HG02870 (cell line): ENCODE measurements around the gene COMMD7.

ENCODE experiments used
- ATAC-seq: cut with Tn5 transposase; IDR thresholded peaks from one replicate; pipeline ENCODE4 v1.9.1; 2021; ENCODE audit warnings: mild to moderate bottlenecking, moderate library complexity; ENCODE audit not compliant: unreplicated experiment

The COMMD7 gene

DNA sequence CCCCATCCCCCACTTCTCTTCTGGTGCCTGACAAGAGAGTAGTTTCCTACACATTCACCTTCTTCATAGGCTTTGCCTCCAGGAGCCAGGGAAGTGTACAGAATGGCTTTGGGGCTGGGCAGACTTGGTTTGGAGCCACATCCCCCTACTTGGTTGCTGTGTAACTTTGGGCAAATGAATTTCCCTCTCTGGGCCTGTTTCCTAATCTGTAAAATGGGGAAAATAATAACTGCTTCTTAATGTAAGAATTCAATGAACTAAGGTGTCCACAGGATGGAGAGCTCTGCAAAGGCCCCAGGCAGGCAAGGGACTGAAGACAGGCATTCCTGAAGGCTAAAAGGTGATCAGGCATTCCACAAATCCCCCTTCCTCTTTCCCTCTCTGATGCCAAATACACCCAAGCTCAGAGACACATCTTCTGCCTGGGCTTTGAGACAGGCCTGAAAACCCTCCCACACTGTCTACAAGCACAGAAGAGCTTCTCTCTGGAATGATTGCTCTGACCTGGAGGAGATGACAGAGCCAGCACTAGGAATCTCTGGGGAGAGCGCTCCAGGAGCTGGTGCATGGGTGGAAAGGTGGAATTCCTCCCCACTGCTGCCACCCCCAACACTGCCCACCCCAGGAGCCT, 62.6 kb downstream of the COMMD7 start:
- no peak for ATAC-seq

DNA sequence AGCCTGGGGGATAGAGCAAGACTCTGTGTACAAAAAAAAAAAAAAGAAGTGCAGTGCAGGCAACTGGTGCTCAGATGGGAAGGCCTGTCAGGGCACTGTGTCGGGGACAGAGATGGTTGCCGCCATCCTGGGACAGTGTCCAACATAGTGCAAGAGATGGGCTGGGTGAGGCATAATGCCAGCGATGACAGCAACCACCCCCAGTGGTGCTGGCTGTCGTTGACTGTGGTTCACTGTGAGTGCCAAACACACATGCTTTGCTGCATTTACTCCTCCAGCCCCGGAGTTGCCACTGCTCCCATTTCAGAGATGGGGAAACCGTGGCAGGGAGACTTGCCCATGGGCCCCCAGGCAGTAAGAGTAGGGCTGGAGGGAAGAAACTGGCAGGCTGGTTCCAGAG, 64.3 kb downstream of the COMMD7 start:
- ATAC-seq, result no peak

DNA sequence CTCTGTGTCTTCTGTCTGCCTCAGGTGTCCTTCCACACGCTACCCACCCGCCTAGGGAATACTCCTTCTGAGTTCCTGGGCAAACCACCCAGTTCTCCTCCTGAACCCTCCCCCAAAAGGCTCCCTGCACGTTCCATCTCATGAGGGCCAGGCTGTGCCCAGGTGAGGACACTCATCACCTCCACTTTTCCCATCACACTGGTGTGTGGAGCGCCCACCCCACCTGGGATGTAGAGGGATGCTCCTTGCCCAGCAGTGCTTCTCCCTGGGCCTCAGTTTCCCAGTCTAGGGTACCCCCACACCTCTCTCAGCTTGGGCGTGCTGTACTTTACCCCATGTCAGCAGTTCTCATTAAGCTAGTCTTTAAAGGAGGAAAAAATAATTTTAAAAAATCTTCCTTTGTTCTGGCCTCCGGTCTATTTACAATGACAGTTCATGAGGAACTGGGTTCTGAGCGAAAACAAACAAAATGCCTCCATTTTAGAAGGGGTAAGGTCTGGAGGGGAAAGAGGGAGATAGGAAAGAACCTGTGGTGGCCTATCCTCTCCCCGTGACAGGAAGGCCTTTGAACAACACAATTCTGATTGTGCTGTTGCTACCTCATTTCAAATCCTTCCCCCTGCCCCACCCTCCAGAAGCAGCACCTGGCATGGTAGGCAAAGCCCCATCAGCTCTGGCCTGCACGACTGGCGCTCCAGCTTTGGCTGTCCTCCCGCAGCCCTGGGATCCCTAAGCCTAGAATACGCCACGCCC, 67.9 kb downstream of the COMMD7 start:
- ATAC-seq, result no peak

DNA sequence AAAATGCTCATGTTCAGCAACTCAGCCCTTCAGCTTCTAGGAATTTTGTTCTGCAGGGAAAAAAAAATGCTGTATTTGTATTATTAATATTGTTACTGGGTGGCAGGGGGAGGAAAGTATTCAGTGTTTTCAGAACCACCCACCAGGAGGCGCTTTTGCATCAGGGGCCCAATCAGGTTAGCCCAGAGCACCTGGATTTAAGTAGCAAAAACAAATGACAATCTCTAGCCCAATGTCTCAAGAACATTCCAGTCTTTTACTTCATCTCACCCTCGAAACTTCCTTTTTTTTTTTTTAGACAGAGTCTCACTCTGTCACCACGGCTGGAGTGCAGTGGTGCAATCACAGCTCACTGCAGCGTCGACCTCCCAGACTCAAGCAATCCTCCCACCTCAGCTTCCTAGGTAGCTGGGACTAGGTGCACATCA, 68.9 kb downstream of the COMMD7 start:
- no peak for ATAC-seq

DNA sequence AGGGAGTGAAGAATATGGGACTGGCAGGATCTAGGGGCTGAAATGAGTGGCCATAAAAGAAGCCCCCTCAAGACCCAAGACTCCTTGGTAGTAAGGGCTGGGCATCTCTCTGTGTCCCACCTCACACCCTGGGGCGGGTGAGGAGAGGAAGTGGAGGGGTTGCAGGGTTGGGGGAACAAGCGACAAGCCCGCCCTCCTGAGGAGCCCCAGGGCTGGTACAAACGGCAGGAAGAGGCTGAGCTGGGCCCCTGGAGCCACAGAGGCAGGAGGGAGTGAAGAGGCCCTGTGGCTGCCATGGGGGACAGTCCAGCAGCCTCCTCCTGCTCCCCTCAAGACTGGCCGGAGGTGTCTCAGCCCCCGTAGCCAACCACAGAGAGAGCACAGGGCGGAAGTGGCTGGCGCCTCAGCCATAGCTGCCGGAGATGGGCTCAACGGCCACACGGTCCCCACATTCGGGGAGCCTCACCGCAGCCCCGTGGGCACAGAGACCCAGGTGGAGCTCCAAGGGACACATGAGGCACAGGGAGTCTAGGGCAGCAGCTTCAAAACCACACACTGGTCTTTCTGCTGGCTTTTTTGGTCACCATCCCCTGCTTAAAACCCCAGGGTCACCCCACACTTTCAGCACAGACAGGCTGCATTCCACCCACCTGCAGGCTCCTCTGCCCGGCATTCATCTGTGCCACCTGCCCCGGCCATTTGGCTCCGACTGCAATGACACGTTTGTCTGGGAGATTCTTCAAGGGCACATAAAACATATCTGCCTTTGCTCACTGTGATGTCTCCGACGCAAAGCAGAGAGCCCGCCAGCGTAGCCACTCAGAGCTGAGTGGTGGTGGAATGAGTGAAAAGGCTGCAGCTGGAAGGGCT, 70.0 kb downstream of the COMMD7 start:
- no peak for ATAC-seq

DNA sequence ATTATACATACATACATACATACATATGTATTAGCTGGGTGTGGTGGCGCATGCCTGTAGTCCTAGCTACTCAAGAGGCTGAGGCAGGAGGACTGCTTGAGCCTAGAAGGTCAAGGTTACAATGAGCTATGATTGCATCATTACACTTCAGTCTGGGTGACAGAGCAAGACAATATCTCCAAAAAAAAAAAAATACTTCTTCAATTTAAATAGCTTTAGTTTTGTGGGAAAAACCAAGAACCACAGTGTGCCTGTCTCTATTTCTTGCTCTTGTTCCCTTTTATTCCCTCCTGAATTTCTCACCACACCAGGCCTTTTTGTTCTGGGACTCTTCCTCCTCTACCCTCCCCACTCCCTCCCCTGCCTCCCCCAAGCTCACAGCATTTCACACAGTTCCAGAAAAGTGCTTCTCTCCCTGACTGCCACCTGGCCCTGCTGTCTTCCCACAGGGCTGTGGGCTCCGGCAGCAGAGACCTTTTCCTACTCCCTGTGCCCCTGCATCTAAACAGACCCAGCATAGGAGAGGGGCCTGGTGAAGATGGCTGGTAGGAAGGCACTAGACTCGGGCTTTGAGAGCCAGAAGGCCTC, 70.8 kb downstream of the COMMD7 start:
- ATAC-seq, result no peak

DNA sequence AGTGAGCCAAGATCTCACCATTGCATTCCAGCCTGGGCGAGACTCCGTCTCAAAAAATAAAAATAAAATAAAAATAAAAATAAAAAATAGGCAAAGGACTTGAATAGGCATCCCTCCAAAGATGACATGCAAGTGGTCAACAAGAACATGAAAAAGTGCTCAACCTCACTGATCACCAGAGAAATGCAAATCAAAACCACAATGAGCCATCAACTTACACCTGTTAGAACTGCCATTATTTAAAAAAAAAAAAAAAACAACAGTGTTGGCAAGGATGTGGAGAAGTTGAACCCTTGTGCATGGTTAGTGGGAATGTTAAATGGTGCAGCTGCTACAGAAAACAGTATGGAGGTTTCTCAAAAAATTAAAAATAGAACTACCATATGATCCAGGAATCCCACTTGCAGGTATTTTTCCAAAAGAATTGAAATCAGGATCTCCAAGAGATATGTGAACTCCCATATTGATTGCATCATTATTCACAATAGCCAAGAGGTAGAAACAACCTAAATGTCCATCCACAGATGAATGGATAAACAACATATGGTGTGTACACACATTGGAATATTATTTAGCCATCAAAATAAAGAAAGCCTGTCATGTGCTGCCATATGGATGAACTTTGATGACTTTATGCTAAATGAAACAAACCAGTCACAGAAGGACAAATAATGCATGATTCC, 72.4 kb downstream of the COMMD7 start:
- ATAC-seq, result no peak

DNA sequence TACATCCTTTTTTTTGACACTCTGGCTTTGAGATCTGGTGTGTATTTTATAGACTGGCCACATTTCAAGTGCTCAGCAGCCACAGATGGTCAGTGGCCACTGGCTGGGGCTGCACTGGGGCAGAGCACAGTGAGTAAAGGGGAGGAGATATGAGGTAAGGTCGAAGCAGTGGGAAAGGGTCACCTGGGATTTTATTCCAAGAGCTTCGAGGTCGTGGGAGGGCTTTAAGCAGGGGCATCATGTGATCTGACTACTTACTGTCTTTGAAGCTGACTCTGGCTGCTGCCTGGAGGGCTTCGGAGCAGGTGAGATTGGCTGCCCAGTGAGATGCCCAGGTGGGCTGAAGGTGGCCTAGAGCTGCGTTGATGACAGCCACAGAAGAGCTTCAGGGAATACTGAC, 76.2 kb downstream of the COMMD7 start:
- no peak for ATAC-seq

DNA sequence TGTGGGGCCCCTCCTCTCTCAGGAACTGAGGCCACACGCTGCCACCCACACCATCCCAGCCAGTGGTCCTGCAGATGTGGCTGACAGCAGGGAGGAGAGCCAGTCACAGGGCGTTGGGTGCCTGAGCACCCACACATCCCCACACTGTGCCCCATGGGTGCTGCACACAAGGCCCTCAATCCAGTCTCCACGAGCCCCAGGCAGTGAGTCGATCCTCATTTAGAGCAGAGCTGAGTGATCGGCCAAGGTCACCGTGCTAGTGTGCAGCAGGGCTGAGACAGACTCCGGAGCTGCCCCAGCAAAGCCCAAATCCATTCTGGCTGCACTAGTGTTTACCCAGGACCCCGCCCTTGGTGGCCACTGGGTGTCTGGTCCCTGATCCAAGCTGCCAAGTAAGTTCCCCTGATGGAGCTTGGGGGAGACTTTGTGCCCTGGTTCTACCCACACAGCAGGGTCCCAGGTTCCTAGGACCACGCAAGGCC, 78.5 kb downstream of the COMMD7 start:
- ATAC-seq, result no peak

DNA sequence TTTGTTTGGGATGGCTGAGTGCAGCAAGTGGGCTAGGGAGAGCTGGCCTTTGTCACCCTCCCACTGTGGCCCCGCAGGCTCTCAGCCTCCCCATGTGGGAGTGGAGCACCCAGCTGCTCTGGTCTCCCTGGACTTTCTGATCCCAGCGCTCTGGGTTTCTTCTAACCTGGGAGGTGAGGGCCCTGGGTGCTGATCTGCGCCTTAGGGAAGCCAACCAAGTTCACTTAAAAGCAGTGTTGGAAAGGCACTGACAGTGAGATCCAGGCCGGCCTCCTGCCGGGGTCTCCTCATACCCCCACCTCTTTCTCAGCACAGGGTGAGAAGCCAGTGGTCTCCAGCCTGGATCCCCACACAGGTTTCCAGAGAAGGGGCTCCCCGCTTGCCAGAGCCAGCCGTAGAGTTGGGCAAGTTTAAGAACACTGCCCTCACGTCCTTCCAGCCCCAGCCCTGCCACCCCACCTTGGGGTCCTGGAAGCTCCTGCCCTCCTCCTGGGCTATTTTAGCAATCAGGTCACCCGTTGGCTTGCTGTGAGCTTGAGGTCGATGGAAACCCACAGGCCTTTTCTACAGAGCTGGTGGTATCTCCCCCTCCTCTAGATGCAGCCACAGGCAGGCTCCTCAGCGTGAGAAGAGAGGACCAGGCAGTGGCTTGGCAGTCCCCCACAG, 79.1 kb downstream of the COMMD7 start:
- no peak for ATAC-seq

DNA sequence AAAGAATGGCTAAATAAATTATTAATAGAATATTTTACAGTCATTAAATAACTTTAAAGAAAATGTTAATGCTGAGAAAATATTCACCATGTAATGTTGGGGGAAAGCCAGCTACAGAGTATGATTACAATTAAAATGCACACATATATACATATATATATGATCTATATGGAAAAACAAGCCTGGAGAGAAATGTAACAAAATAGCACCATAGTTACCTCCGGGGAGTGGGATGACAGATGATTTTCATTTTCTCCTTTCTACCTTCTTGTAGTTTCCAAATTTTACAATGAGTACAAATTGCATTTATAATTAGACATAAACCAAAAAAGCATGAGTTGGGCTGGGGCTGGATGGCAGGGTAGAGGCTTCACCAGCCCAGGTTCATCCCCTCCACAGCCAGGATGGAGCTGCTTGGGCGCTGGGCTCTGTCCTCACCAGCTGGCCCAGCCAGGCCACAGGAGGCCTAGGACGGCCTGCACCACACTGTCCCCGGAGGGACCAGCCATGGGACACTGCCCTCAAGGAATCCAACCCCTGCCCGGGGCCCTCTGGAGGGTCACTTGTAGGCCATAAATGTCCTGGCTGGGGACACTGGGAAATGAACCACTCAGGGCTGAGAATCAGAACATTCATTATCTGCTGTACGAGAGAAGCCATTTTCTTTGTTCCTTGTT, 79.8 kb downstream of the COMMD7 start:
- ATAC-seq, result no peak

DNA sequence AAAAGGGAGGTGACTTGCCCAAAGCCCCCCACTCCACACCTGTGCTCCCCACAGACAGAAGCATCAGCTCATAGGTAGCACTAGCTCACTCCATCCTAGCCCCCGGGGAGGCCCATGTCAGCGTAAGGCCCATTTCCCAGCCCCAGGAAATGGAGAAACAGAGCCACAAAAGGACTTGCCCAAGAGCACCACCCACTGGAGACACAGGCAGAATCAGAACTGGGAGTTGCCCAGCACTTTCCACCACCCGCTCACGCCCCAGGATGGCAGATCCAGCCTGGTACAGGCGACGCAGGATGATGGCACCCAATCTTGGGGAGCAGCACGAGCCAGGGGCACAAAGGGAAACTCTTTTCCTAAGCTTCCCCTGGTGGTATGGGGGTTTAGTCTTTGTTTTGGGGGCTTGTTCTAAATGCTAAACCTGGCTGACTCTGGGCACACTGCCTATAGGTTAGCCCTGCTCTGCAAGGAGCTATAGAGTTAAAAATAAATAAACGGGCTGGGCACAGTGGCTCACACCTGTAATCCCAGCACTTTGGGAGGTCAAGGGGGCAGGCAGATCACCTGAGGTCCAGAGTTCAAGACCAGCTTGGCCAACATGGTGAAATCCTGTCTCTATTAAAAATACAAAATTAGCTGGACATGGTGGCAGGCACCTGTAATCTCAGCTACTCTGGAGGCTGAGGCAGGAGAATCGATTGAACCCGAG, 81.3 kb downstream of the COMMD7 start:
- no peak for ATAC-seq

DNA sequence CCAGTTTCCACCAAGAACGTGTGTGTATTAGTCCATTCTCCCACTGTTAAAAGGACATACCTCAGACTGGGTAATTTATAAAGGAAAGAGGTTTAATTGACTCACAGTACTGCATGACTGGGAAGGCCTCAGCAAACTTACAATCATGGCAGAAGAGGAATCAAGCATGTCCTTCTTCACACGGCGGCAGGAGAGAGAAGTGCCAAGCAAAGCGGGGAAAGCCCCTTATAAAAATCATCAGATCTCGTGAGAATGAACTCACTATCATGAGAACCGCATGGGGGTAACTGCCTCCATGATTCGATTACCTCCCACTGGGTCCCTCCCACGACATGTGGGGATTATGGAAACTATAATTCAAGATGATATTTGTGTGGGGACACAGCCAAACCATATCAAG, 82.6 kb downstream of the COMMD7 start:
- no peak for ATAC-seq

DNA sequence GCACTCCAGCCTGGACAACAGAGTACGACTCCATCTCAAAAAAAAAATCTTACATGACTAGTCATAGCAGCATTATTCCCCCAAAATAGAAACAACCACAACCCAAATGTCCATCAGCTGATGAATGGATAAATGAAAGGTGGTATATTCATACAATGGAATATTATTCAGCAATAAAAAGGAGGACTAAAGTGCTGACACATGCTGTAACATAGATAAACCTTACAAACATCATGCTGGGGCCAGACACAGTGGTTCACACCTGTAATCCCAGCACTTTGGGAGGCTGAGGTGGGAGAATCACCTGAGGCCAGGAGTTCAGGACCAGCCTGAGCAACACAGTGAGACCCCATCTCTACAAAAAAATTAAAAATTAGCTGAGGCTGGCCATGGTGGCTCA, 86.4 kb downstream of the COMMD7 start:
- ATAC-seq, result no peak

DNA sequence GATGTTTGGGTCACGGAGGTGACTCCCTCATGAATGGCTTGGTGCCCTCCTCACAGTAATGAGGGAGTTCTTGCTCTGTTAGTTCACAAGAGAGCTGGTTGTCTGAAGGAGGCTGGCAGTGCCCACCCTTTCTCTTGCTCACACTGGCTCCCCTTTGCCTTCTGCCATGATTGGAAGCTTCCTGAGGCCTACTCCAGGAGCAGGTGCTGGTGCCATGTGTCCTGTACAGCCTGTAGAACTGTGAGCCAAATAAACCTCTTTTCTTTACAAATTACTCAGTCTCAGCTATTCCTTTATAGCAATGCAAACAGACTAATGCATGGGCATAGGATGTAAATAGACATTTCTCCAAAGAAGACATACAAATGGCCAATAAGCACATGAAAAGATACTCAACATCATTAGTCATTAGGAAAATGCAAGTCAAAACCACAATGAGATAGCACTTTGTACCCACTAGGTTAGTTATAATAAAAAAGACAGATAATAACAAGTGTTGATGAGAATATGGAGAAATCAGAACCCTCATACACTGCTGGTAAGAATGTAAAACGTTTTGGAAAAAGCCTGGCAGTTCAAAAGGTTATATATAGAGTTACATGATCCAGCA, 87.3 kb downstream of the COMMD7 start:
- no peak for ATAC-seq

DNA sequence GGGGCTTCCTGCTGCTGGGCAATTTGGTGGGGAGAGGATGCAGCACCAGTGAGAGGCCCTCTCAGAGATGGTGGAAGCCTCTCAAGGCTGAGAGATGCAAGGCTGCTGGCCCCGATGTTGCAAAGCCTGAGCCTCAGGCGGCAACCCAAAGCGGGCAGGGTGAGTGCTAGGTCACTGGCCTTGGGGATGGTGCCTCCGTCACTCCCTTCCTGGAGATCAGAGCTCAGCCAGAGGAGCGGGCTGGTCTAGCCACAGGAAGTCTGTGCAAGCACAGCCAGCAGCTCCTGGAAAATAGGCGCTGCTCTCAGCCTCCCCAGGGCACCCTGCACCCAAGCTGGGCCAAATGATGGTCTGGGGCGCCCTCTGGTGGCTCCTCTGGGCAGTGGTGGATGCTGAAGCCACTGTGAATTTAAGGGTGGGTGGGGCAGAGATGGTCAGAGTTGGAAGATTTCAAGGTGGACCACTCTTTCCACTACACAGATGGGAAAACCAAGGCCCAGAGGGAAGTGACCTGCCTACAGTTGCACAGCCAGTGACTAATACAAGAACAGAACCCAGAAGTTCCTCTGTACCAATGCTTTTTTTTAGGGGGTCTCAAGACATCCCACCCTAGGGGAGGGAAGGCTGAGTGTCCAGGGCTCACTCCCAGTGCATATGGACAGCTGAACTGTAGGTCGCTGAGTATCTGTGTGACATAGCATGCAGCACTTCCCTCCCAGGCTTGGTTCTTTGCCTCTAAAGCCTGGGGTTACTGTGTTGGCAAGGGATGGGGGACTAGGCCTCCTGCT, 90.3 kb downstream of the COMMD7 start:
- no peak for ATAC-seq
